HEK293 (cell line): Measurements from ENCODE around the gene CALR3.
"Not testable (repeated sequence)": the region's sequence is repeated elsewhere in the genome, so short reads cannot be mapped to it uniquely, and the experiment has no call there.

Source experiments
- ZNF274 ChIP-seq, 2 experiments: fragments of 200-500 bp in 1 of 2; fragments of 450-650 bp in 1 of 2; sonication (Bioruptor generic) in 1 of 2; formaldehyde crosslinking in 1 of 2; IDR thresholded peaks; 2 replicates each; pipeline versions ENCODE4 v1.5.1 to v1.6.1; 2014 to 2016; ENCODE audit warnings: borderline replicate concordance in 1 of 2, inconsistent platforms in 1 of 2, low read length in 1 of 2, missing biosample characterization in 1 of 2, missing genetic modification characterization in 1 of 2
- ZNF341 ChIP-seq: fragments of 450-650 bp; formaldehyde crosslinking; IDR thresholded peaks from 2 replicates; pipeline ENCODE4; 2016; ENCODE audit warnings: low read depth, missing biosample characterization, missing genetic modification characterization
- ZXDB ChIP-seq: fragments of 450-650 bp; formaldehyde crosslinking; IDR thresholded peaks from 2 replicates; pipeline ENCODE4 v1.5.1; 2016; ENCODE audit warnings: missing biosample characterization, missing genetic modification characterization

DNA sequence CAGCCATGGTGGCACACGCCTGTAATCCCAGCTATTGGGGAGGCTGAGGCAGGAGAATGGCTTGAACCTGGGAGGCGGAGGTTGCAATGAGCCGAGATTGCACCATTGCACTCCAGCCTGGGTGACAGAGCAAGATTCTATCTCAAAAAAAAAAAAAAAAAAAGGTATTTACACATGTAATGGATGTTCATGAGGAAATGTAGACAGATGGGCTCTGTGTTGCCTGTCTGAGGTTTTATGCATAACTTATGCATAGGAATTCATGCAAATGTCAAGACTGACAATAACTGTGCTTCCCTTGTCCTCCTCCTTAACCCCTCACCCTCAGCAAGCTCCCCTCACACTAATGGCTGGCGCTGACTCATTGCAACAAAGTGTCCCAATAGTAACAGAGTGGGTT lies 9.5 kb downstream of the CALR3 start:
- not testable (repeated sequence) for TF ChIP-seq ZNF274 (IDR thresholded peaks at IDR 0.05; ENCODE audit: low read length); ZNF274 (tag by site-specific recombination; IDR thresholded peaks at IDR 0.05; ENCODE audit: borderline replicate concordance); ZXDB (tag by site-specific recombination); ZNF341 (tag by site-specific recombination)
